Activated T-helper 2 cell treated with anti-CD3 and anti-CD28 coated beads, Interferon-gamma antibody, Interleukin-2, Interleukin-4, amounts not matched to agents 10 μg/mL and 5 μg/mL and 100 μg/mL, durations not matched to agents 14 hours and 24 hours and 36 hours (primary cell): ENCODE results near the gene NUP93. TPM values are rescaled to one million over a fixed set of nuclear protein-coding genes. Genes with fewer than 3 reads are reported as not detected.
"Not testable (repeated sequence)": the region's sequence is repeated elsewhere in the genome, so short reads cannot be mapped to it uniquely, and the experiment has no call there.

Experiments
- DNase-seq: peaks from one replicate; pipeline ENCODE4 v3.0.0; 2021; ENCODE audit warnings: low spot score
- H3K27ac Mint-ChIP-seq: one replicate; pipeline ENCODE4 v1.8.0; 2021; ENCODE audit warnings: mixed read lengths
- H3K27me3 Mint-ChIP-seq: one replicate; pipeline ENCODE4 v1.8.0; 2021; ENCODE audit warnings: low read depth, mixed read lengths
- H3K36me3 Mint-ChIP-seq: one replicate; pipeline ENCODE4 v1.8.0; 2021; ENCODE audit warnings: low read depth, mixed read lengths
- H3K4me1 Mint-ChIP-seq: one replicate; pipeline ENCODE4 v1.8.0; 2021; ENCODE audit warnings: low read depth, mixed read lengths
- H3K4me3 Mint-ChIP-seq: one replicate; pipeline ENCODE4 v1.8.0; 2021; ENCODE audit warnings: low read depth, mild to moderate bottlenecking, moderate library complexity, mixed read lengths
- H3K9me3 Mint-ChIP-seq: one replicate; pipeline ENCODE4 v1.8.0; 2021; ENCODE audit warnings: mixed read lengths
- intact Hi-C: fragments of 100-400 bp; cut with micrococcal nuclease; formaldehyde crosslinking; loops from one replicate; pipeline ENCODE4 v1.15.1; 2023
- total RNA-seq: library from RNA; stranded (reverse); gene quantifications from 2 replicates; pipeline ENCODE4 v1.2.3, GENCODE V29; 2022

The NUP93 gene
- total RNA-seq, 1 donor from 2014 or later = 149 TPM

GRCh38 chr16:56797861-56798260, 67.9 kb downstream of the NUP93 start:
- no peak for DNase-seq
- Mint-ChIP-seq H3K9me3 (no peaks in the 10 kb centered on the region), H3K4me3 (no peak overlapping the region), H3K4me1 (no peaks in the 10 kb centered on the region), H3K36me3 (peaks cover 11% of the 10 kb centered on the region), H3K27ac (no peak overlapping the region), H3K27me3 (no peaks in the 10 kb centered on the region)
- intact Hi-C loops = no loop called here

GRCh38 chr16:56798955-56799354, 69.0 kb downstream of the NUP93 start:
- Mint-ChIP-seq H3K27me3 (no peaks in the 10 kb centered on the region), H3K9me3 (no peaks in the 10 kb centered on the region), H3K36me3 (peaks cover 11% of the 10 kb centered on the region), H3K4me1 (no peaks in the 10 kb centered on the region), H3K4me3 (no peak overlapping the region), H3K27ac (no peak overlapping the region)
- no peak for DNase-seq
- intact Hi-C loops = no loop called here

GRCh38 chr16:56800355-56800754, 70.4 kb downstream of the NUP93 start:
- Mint-ChIP-seq H3K4me3 (no peak overlapping the region), H3K4me1 (no peaks in the 10 kb centered on the region), H3K27me3 (no peaks in the 10 kb centered on the region), H3K9me3 (no peaks in the 10 kb centered on the region), H3K27ac (no peak overlapping the region), H3K36me3 (peaks cover 16% of the 10 kb centered on the region)
- intact Hi-C loops = no loop called here
- DNase-seq = no peak

- Mint-ChIP-seq H3K36me3 (peaks cover 29% of the 10 kb centered on the region), H3K27me3 (no peaks in the 10 kb centered on the region), H3K9me3 (no peaks in the 10 kb centered on the region), H3K4me1 (no peaks in the 10 kb centered on the region), H3K4me3 (no peak overlapping the region), H3K27ac (no peak overlapping the region)
- intact Hi-C loops = no loop called here
- DNase-seq = no peak
Measured at GRCh38 chr16:56801762-56802161, 71.8 kb downstream of the NUP93 start.

- peaks cover 26% of the 10 kb centered on the region for H3K36me3 Mint-ChIP-seq
- DNase-seq = no peak
- H3K27me3 Mint-ChIP-seq = no peaks in the 10 kb centered on the region
- H3K4me1 Mint-ChIP-seq = no peaks in the 10 kb centered on the region
- H3K9me3 Mint-ChIP-seq = no peaks in the 10 kb centered on the region
- H3K4me3 Mint-ChIP-seq = no peak overlapping the region
- intact Hi-C loops = no loop called here
- H3K27ac Mint-ChIP-seq = no peak overlapping the region
Measured at GRCh38 chr16:56807011-56807675, 77.2 kb downstream of the NUP93 start.

- H3K9me3 Mint-ChIP-seq, H3K27me3 Mint-ChIP-seq, intact Hi-C loops, H3K4me3 Mint-ChIP-seq, DNase-seq, H3K4me1 Mint-ChIP-seq, H3K27ac Mint-ChIP-seq: not testable (repeated sequence)
- peaks cover 26% of the 10 kb centered on the region for H3K36me3 Mint-ChIP-seq
Measured at GRCh38 chr16:56807676-56808067, 77.7 kb downstream of the NUP93 start.

- Mint-ChIP-seq H3K27ac (no peak overlapping the region), H3K4me3 (no peak overlapping the region), H3K27me3 (no peaks in the 10 kb centered on the region), H3K4me1 (peaks cover 1% of the 10 kb centered on the region), H3K9me3 (no peaks in the 10 kb centered on the region), H3K36me3 (peaks cover 15% of the 10 kb centered on the region)
- intact Hi-C loops = no loop called here
- no peak for DNase-seq
Measured at GRCh38 chr16:56810954-56811353, 81.0 kb downstream of the NUP93 start.

GRCh38 chr16:56811602-56812001, 81.7 kb downstream of the NUP93 start:
- H3K4me3 Mint-ChIP-seq, H3K4me1 Mint-ChIP-seq, intact Hi-C loops: not testable (repeated sequence)

GRCh38 chr16:56812884-56813283, 83.0 kb downstream of the NUP93 start:
- peaks cover 1% of the 10 kb centered on the region for H3K4me1 Mint-ChIP-seq
- H3K27ac Mint-ChIP-seq = no peak overlapping the region
- H3K36me3 Mint-ChIP-seq = peaks cover 4% of the 10 kb centered on the region
- no peaks in the 10 kb centered on the region for H3K9me3 Mint-ChIP-seq
- no peak overlapping the region for H3K4me3 Mint-ChIP-seq
- no peaks in the 10 kb centered on the region for H3K27me3 Mint-ChIP-seq
- DNase-seq = no peak
- intact Hi-C loops = no loop called here

More at GRCh38 chr16:56811602-56812001, 81.7 kb downstream of the NUP93 start:
- not testable (repeated sequence) for DNase-seq, H3K9me3 Mint-ChIP-seq, H3K27ac Mint-ChIP-seq, H3K36me3 Mint-ChIP-seq, H3K27me3 Mint-ChIP-seq

- no peaks in the 10 kb centered on the region for H3K9me3 Mint-ChIP-seq
- H3K27ac Mint-ChIP-seq = no peak overlapping the region
- peaks cover 10% of the 10 kb centered on the region for H3K36me3 Mint-ChIP-seq
- DNase-seq = no peak
- no peak overlapping the region for H3K4me3 Mint-ChIP-seq
- intact Hi-C loops = no loop called here
- H3K27me3 Mint-ChIP-seq = no peaks in the 10 kb centered on the region
- H3K4me1 Mint-ChIP-seq = peaks cover 1% of the 10 kb centered on the region
Measured at GRCh38 chr16:56814537-56815432, 84.9 kb downstream of the NUP93 start.

- Mint-ChIP-seq H3K9me3 (no peaks in the 10 kb centered on the region), H3K27ac (no peak overlapping the region), H3K27me3 (no peaks in the 10 kb centered on the region), H3K4me1 (peaks cover 1% of the 10 kb centered on the region), H3K36me3 (peaks cover 9% of the 10 kb centered on the region), H3K4me3 (no peak overlapping the region)
- no peak for DNase-seq
- intact Hi-C loops = no loop called here
Measured at GRCh38 chr16:56815721-56816120, 85.8 kb downstream of the NUP93 start.

GRCh38 chr16:56817056-56817455, 87.1 kb downstream of the NUP93 start:
- Mint-ChIP-seq H3K9me3 (no peaks in the 10 kb centered on the region), H3K4me1 (peaks cover 1% of the 10 kb centered on the region), H3K27me3 (no peaks in the 10 kb centered on the region), H3K36me3 (peaks cover 15% of the 10 kb centered on the region), H3K4me3 (no peak overlapping the region), H3K27ac (no peak overlapping the region)
- intact Hi-C loops = no loop called here
- no peak for DNase-seq

- Mint-ChIP-seq H3K27ac (no peak overlapping the region), H3K36me3 (peaks cover 15% of the 10 kb centered on the region), H3K9me3 (no peaks in the 10 kb centered on the region), H3K4me3 (no peak overlapping the region), H3K27me3 (no peaks in the 10 kb centered on the region), H3K4me1 (no peaks in the 10 kb centered on the region)
- intact Hi-C loops = no loop called here
- no peak for DNase-seq
Measured at GRCh38 chr16:56817938-56818337, 88.0 kb downstream of the NUP93 start.
